GM18867 (cell line): ENCODE measurements around the gene SLC10A4.

Experiments
- ATAC-seq: cut with Tn5 transposase; IDR thresholded peaks from one replicate; pipeline ENCODE4 v1.9.1; 2021; ENCODE audit warnings: mild to moderate bottlenecking, moderate library complexity; ENCODE audit not compliant: unreplicated experiment

SLC10A4 gene

GRCh38 chr4:48484494-48485168, 1.5 kb downstream of the SLC10A4 start:
- no peak for ATAC-seq

GRCh38 chr4:48489683-48490011, 6.5 kb downstream of the SLC10A4 start:
- ATAC-seq, result no peak

- ATAC-seq, result no peak
These were observed 7.0 kb downstream of the SLC10A4 start, which contains the start of gene ZAR1 for GRCh38 chr4:48490012-48490679. ZAR1 (plus strand) TSS chr4:48490252; CDS start chr4:48490292, 40 bp downstream.

- ATAC-seq, result no peak
These were observed 7.8 kb downstream of the SLC10A4 start for GRCh38 chr4:48490680-48491513.

GRCh38 chr4:48491514-48492176, 8.5 kb downstream of the SLC10A4 start:
- no peak for ATAC-seq

GRCh38 chr4:48493452-48494100, 10.4 kb downstream of the SLC10A4 start:
- no peak for ATAC-seq

- no peak for ATAC-seq
These were observed 12.8 kb downstream of the SLC10A4 start for GRCh38 chr4:48495941-48496340.

- ATAC-seq, result no peak
These were observed 15.8 kb downstream of the SLC10A4 start for GRCh38 chr4:48498895-48499294.

- ATAC-seq, result peak; percentile 83
These were observed 16.5 kb downstream of the SLC10A4 start for GRCh38 chr4:48499551-48500066.

GRCh38 chr4:48503233-48504025, 20.3 kb downstream of the SLC10A4 start:
- no peak for ATAC-seq

- no peak for ATAC-seq
These were observed 20.8 kb downstream of the SLC10A4 start for GRCh38 chr4:48504026-48504330.

GRCh38 chr4:48504352-48504751, 21.2 kb downstream of the SLC10A4 start:
- ATAC-seq, result no peak

- ATAC-seq, result no peak
These were observed 23.6 kb downstream of the SLC10A4 start for GRCh38 chr4:48506716-48507115.

GRCh38 chr4:48509543-48509942, 26.4 kb downstream of the SLC10A4 start:
- no peak for ATAC-seq

- ATAC-seq, result no peak
These were observed 35.0 kb downstream of the SLC10A4 start for GRCh38 chr4:48518143-48518542.

GRCh38 chr4:48526406-48526805, 43.3 kb downstream of the SLC10A4 start:
- no peak for ATAC-seq

- ATAC-seq, result no peak
These were observed 55.2 kb downstream of the SLC10A4 start for GRCh38 chr4:48538358-48538757.
